ENCODE measurements around the gene BRSK1. TPM values are rescaled to one million over a fixed set of nuclear protein-coding genes. Genes with fewer than 3 reads are reported as not detected.
A peak's percentile ranks its signal among the peaks of the same experiment; 100 is the strongest.

BRSK1 gene
- total and polyA plus RNA-seq, 2 of the 13 experiments (the other 11 are each of a cell fraction or from before 2014, with no cell fraction given): 0.18 to 1.2 TPM

DNA sequence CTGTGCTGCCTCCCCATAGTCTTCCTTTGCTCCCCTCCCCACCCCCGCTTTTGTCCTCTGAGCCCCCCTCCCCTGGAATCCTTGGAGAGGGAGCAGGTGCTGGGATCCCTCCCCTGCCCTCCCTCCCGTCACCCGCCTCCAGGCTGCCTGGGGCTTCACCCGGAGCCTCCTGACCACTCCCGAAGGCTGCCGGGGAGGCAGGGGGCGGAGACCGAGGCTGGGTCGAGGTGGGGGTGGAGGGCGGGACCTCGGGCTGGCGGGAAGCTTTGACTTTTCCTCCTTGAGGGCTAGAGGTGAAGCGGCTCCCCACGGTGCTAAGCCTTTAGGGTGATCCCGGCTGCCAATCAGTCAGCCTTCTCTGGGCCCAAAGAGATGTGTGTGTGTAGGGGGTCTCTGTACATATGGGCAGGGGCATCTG lies 57.4 kb downstream of the BRSK1 start:
- intact Hi-C loops (cut with micrococcal nuclease; ENCODE audit: unreplicated experiment) (no loop called here), in situ Hi-C loops (cut with HindIII; ENCODE audit: extremely low pct_ligation_motif_present, low pct_unique_long_range_greater_than_20kb) (no loop called here)
- peaks cover 2 to 7% of the 10 kb centered on the region in 2 experiments; a peak in 3 of 5 replicates for H3K36me3 ChIP-seq (replicated peaks in 1 of 2; ENCODE audit: control insufficient read depth in 1 of 2, insufficient read depth in 2 of 2, low read length in 2 of 2)
- H4K20me1 ChIP-seq (ENCODE audit: insufficient read depth, low read length): peaks cover 3% of the 10 kb centered on the region; the same call in 1 of the 2 replicates
- FAIRE-seq: no peak
- POLR2A ChIA-PET: interaction anchor here (0.6 to 0.7 kb wide), 3 partner anchors 66 to 200 kb away, joined by 3 read pairs; partner anchors contain the start of gene UBE2S
- no peak overlapping the region for H3K27ac ChIP-seq (ENCODE audit: extremely low read length, insufficient read depth, low read length)
- H3K9ac ChIP-seq (ENCODE audit: insufficient read depth, low read depth, low read length): peak overlapping the region; percentile 95
- ATAC-seq: no peak
- H3K4me3 ChIP-seq (replicated peaks in 1 of 3; ENCODE audit: insufficient read depth in 1 of 3, low read depth in 2 of 3, low read length in 3 of 3): peak overlapping the region; percentile 82 to 99 (median 91)
- 3% methylated on average over 10 of the region's 15 CpGs for WGBS (ENCODE audit: low lambda C conversion rate)
- H3K9me3 ChIP-seq (ENCODE audit: low read length): no peaks in the 10 kb centered on the region
- H3K4me2 ChIP-seq (ENCODE audit: low read depth, low read length): peak overlapping the region; percentile 81
- peaks cover 5% of the 10 kb centered on the region for H3K79me2 ChIP-seq (ENCODE audit: insufficient read depth, low read length)
- CTCF ChIA-PET (ENCODE audit: low intra/inter-chr PET ratio, low total read pairs): no interaction called here
- peaks cover 25% of the 10 kb centered on the region for H3K4me1 ChIP-seq (ENCODE audit: insufficient read depth, low read length)
- no peaks in the 10 kb centered on the region; a peak in 1 of 5 replicates for H3K27me3 ChIP-seq (ENCODE audit: control insufficient read depth in 1 of 2, insufficient read depth in 2 of 2, low read length in 2 of 2)
- BruUV-seq (replicated peaks): no TSS peak
- H2AFZ ChIP-seq (ENCODE audit: low read length): no peak overlapping the region
- peak; percentile 40 for DNase-seq (ENCODE audit: low spot score)
- no peak for TF ChIP-seq AGO1 (IDR thresholded peaks at IDR 0.05; ENCODE audit: low read depth, low read length, poor library complexity, severe bottlenecking)
- no peak for TF ChIP-seq ZNF33B (CRISPR knock-in tag; IDR thresholded peaks at IDR 0.05)
- TF ChIP-seq HMG20B (CRISPR knock-in tag; conservative IDR thresholded peaks at IDR 0.05): no peak
- TF ChIP-seq ZNF160 (CRISPR knock-in tag; IDR thresholded peaks at IDR 0.05): no peak
- TF ChIP-seq HDAC1 (CRISPR knock-in tag; IDR thresholded peaks at IDR 0.05): 0 out of 2 replicates have a peak, but pooled peaks have one; percentile 16
- TF ChIP-seq ZNF496 (CRISPR knock-in tag; IDR thresholded peaks at IDR 0.05; ENCODE audit: insufficient replicate concordance): no peak
- TF ChIP-seq ZNF33A (CRISPR knock-in tag; IDR thresholded peaks at IDR 0.05; ENCODE audit: borderline replicate concordance): no peak
- TF ChIP-seq, protein P1, sequence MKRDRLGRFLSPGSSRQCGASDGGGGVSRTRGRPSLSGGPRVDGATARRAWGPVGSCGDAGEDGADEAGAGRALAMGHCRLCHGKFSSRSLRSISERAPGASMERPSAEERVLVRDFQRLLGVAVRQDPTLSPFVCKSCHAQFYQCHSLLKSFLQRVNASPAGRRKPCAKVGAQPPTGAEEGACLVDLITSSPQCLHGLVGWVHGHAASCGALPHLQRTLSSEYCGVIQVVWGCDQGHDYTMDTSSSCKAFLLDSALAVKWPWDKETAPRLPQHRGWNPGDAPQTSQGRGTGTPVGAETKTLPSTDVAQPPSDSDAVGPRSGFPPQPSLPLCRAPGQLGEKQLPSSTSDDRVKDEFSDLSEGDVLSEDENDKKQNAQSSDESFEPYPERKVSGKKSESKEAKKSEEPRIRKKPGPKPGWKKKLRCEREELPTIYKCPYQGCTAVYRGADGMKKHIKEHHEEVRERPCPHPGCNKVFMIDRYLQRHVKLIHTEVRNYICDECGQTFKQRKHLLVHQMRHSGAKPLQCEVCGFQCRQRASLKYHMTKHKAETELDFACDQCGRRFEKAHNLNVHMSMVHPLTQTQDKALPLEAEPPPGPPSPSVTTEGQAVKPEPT (CRISPR knock-in tag; IDR thresholded peaks at IDR 0.05; ENCODE audit: low read depth): no peak
- TF ChIP-seq ZFP62 (CRISPR knock-in tag; IDR thresholded peaks at IDR 0.05): no peak
- TF ChIP-seq E2F5 (CRISPR knock-in tag; conservative IDR thresholded peaks at IDR 0.05): 0 out of 2 replicates have a peak, but pooled peaks have one; percentile 35
- TF ChIP-seq NR2F6 (IDR thresholded peaks at IDR 0.05): no peak
- TF ChIP-seq NR2F6 (CRISPR knock-in tag; IDR thresholded peaks at IDR 0.05): no peak
- no peak for TF ChIP-seq SNAI1 (CRISPR knock-in tag; IDR thresholded peaks at IDR 0.05; ENCODE audit: borderline replicate concordance)
- no peak for TF ChIP-seq RAD21 (CRISPR knock-in tag; IDR thresholded peaks at IDR 0.05)
- no peak for TF ChIP-seq MEIS2 (CRISPR knock-in tag; IDR thresholded peaks at IDR 0.05)
- TF ChIP-seq PRMT3 (CRISPR knock-in tag; IDR thresholded peaks at IDR 0.05; ENCODE audit: borderline replicate concordance, low read depth): no peak
- no peak for TF ChIP-seq ZSCAN31 (CRISPR knock-in tag; IDR thresholded peaks at IDR 0.05; ENCODE audit: low read depth)
- TF ChIP-seq MYPOP (CRISPR knock-in tag; IDR thresholded peaks at IDR 0.05): no peak
- TF ChIP-seq, protein P2, sequence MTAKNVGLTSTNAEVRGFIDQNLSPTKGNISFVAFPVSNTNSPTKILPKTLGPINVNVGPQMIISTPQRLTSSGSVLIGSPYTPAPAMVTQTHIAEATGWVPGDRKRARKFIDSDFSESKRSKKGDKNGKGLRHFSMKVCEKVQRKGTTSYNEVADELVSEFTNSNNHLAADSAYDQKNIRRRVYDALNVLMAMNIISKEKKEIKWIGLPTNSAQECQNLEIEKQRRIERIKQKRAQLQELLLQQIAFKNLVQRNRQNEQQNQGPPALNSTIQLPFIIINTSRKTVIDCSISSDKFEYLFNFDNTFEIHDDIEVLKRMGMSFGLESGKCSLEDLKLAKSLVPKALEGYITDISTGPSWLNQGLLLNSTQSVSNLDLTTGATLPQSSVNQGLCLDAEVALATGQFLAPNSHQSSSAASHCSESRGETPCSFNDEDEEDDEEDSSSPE (CRISPR knock-in tag; IDR thresholded peaks at IDR 0.05): peak; percentile 36; the same call in 1 of the 2 replicates
- no peak for TF ChIP-seq ATF7-NPFF (CRISPR knock-in tag; IDR thresholded peaks at IDR 0.05; ENCODE audit: low read depth)
- no peak for TF ChIP-seq ZC3H4 (CRISPR knock-in tag; IDR thresholded peaks at IDR 0.05; ENCODE audit: borderline replicate concordance)
- no peak for TF ChIP-seq ZNF253 (CRISPR knock-in tag; IDR thresholded peaks at IDR 0.05; ENCODE audit: borderline replicate concordance)
